ENCODE measurements around the gene ADRB2.

- TF ChIP-seq CTCF (IDR thresholded peaks at IDR 0.05) (no peak), POLR2A (IDR thresholded peaks at IDR 0.05) (no peak)
These were observed 11.9 kb downstream of the ADRB2 start for GRCh38 chr5:148838357-148838756.
